GM19043 (cell line): ENCODE data around the gene EPHX1.
"Not testable (repeated sequence)": the region's sequence is repeated elsewhere in the genome, so short reads cannot be mapped to it uniquely, and the experiment has no call there.

Source experiments
- ATAC-seq: cut with Tn5 transposase; IDR thresholded peaks from one replicate; pipeline ENCODE4 v1.9.1; 2021; ENCODE audit warnings: low read depth; ENCODE audit not compliant: unreplicated experiment

Gene EPHX1

GRCh38 chr1:225815526-225816178 is 5.7 kb downstream of the EPHX1 start:
- ATAC-seq, result no peak

- no peak for ATAC-seq
Measured at GRCh38 chr1:225816643-225817538, 7.0 kb downstream of the EPHX1 start.

DNA sequence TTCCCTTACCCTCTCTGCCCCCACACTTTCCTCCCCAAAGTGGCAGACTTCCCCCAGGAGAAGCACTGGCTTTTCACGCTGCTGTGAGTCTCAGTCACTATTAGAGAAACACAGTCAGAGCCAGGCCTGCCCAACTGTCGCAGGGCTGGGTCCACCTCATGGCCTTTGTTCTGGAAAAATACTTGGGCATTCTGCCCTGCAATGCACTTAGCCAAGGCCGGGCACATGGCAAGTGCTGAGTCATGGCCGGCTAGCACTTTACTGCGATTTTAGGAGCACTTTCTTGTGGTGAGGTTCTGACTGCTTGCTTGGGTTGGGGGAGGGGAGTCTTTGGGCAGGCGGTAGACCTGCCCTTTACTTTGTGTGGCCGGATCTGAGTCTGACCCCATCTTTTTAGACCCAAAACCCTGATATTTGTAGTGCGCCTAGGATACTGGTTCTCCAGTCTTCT is 7.7 kb downstream of the EPHX1 start:
- no peak for ATAC-seq

DNA sequence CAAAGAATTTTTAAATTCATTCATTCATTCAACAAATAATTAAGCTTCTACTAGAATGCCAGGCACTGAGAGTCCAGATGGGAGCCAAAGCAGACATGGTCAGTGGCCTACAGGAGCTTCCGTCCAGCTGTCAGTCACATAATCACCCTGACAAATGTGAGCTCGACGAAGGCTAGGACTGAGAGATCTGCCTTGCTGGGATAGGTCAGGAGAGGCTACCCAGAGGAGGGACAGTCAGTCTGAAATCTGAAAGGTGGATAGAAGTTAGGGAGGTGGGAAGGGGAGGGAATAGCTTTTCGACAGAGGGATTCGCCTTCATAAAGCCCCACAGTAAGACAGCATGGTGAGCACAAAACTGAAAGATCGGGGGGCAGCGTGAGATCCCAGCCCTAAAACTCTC is 8.3 kb downstream of the EPHX1 start:
- ATAC-seq, result no peak

DNA sequence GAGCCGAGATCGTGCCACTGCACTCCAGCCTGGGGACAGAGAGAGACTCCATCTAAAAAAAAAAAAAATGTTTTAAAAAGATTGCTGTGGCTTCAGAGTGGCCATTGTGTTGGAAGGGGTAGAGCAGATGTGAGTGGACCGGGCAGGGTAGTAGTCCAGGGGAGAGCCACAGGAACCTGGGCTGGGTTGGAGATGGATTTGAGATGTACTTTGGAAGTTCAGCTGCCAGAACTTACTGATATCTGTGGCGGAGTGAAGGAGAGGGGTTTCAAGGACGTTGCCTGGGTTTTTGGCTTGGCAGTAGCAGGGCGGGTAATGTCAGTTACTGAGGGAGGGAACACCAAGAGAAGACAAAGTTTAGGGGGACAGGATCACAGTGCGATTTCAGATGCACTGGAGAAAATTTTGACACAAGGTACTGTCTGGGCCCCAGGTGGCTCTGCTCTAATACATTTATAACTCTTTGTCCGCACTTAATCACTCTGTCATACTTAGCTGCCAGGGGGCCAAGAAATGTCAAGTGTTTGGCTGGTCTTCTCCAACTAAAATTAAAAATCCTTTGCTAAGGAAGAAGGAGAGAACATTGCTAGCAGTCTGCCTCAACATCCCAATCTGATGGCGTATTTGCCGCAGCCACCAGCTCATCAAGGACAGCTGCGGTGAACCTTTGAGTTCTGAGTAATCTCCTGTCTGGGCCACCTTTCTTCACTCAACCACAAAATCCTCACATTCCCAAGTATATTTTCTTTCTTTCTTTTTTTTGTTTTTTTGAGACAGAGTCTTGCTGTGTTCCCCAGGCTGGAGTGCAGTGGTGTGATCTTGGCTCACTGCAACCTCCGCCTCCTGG is 9.6 kb downstream of the EPHX1 start:
- ATAC-seq, result no peak

DNA sequence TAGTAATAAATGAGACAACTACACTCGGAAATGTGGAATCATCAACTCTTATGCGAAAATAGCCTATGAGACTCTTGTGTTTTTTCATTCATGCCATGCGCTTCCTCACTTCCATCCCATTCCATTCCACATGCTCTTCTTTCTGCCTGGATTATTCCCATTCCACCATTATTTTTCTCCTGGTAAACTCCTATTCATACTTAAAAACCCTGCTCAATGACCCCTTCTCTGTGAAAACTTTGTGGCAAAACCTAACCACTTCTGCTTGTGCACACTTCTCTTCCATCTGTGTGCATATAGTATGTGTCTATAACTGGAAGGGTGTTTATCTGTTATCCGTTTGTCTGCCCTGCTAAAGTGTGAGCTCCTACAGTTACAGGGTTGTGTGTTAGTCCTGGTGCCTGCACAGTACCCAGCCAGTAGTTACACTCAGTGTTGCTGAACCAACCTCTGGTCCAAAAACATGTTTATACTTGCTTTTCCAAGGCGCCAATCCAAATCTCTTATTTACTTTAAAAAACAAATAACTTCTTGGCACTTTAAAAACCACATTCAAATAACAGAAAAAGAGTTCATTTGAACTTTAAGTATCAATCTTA is 10.7 kb downstream of the EPHX1 start:
- no peak for ATAC-seq

DNA sequence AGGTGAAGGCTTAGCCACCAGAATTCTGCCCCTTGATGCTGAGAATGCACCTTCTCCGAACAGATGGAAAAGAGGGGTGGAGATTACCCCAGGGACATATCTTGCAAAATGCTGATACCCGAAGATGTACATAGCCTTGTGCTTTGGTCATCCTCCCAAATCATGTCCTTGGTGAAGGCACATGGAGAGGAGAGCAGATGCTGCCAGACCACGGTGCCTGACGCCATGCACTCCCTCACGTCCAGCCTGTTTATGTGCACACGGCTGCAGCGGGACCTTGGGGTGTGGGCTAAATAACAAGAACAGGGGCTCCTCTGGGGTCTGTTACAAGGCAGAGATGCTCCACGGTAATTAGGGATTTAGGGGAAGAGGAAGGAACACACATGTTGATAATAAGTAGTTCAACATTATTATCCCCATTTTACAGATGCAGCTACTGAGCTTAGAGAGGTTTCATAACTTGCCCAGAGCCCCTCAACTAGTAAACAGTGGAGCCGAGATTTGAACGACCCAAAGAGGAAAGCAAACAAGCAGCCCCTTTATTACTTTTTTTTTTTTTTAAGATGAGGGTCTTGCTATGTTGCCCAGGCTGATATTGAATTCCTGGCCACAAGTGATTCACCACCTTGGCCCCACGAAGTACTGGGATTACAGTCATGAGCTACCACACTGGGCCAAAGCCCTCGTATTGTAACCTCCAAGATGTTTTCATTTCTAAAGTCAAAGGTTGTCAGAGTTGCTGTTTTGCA is 12.9 kb downstream of the EPHX1 start:
- no peak for ATAC-seq

GRCh38 chr1:225823811-225824261 is 13.9 kb downstream of the EPHX1 start:
- no peak for ATAC-seq

GRCh38 chr1:225824533-225824941 is 14.6 kb downstream of the EPHX1 start:
- no peak for ATAC-seq

GRCh38 chr1:225825078-225825477 is 15.2 kb downstream of the EPHX1 start:
- no peak for ATAC-seq

DNA sequence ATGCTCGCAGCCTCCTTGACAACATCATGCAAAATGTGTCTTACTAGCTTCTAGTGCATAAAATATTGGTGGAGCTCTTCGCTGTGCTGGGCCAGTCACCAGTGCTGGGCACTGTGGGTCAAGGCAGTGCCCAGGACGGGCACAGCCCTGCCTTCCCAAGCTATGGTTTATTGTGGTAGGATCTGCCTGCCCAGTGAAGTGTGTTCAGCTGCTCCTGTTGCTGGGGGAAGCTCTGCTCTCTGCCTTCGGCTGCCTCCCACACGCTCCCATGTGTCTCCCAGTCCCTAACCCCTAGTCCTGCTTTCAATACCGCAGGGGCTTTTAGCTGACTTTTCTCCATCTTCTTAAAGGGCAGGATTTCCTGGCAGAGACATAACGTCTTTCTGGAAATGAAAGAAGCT is 15.7 kb downstream of the EPHX1 start:
- ATAC-seq, result no peak

- no peak for ATAC-seq
Measured at GRCh38 chr1:225827076-225827475, 17.2 kb downstream of the EPHX1 start.

DNA sequence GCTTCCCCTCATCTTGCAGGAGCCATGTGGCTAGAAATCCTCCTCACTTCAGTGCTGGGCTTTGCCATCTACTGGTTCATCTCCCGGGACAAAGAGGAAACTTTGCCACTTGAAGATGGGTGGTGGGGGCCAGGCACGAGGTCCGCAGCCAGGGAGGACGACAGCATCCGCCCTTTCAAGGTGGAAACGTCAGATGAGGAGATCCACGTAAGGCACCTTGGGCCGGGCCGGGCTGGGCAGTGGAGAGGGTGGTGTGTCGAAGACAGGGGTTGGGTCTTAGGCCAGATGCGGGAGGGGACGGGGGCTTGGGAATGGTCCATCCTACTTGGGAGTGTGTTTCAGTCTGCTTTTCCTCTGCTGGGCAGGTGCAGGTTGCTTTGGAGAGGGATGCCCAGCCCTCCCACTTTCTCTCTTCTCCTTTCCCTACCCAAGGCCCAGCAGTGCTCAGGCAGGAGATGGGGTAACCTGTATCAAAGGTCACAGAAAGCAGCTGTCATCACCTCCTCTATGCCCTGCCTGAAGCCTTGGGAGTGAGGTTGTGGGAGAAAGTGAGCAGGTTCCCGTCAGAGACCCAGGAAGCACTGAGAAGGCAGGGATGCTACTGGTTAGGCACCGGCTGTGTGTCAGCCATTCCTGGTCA is 18.9 kb downstream of the EPHX1 start:
- ATAC-seq, result no peak

GRCh38 chr1:225830841-225831240 is 20.9 kb downstream of the EPHX1 start:
- ATAC-seq, result no peak

DNA sequence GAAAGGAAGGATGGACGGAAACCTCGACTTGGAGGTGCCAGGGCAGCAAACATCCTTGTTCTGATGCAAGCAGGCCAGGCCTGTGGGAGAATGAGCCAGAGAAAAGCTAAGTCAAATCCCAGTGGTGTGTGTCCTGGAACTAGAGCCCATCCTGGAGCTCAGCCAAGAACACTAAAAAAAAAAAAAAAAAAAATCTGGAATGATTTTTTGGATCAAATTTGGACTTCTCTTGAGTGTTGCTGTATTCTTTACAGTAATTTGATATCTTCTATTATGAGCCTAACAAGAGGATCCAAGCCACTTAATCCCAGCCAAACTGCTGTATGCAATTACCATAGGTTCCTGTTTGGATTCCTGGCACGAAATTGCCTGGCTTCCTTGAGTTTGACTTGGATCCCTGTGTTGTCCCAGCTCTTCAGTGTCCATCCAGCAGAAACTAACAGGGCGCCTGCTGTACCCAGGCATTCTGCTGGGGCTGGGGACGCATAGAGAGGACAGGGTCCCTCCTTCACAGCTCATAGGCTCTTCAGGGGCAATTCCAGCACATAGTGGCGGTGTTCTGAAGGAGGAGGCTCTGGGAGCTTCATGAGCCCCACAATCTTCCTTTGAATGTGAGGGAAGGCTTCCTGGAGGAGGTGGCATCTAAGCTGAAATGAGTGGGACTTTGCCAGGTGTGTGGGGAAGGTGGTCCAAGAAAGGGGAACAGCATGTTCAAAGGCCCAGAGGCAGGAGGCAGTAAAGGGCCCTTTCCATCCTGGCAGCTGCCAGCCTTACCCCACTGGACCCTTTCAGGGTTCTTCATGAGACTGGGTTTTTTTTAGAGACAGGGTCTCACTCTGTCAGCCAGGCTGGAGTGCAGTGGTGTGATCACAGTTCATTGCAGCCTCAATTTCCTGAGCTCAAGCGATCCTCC is 24.7 kb downstream of the EPHX1 start:
- ATAC-seq, result no peak

DNA sequence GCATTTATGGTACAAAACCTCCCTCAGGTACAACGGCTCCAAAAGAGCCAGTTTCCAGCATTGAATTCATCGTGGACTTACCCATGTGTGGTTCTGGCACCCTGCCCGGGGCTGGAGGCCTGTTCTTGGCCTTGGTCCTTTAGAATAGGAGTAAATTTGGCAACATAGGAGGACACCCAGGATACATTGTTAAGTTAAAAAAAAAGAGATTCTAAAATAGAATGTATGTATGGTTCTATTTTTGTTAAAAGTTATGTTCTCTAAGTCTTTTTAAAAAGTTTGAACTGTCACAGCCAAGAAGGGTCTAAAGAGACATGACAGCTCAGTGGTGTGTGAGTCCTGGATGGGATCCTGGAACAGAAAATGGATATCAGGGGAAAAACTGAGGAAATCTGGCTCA is 25.9 kb downstream of the EPHX1 start:
- ATAC-seq, result no peak

- not testable (repeated sequence) for ATAC-seq
Measured at GRCh38 chr1:225836296-225836695, 26.4 kb downstream of the EPHX1 start.

DNA sequence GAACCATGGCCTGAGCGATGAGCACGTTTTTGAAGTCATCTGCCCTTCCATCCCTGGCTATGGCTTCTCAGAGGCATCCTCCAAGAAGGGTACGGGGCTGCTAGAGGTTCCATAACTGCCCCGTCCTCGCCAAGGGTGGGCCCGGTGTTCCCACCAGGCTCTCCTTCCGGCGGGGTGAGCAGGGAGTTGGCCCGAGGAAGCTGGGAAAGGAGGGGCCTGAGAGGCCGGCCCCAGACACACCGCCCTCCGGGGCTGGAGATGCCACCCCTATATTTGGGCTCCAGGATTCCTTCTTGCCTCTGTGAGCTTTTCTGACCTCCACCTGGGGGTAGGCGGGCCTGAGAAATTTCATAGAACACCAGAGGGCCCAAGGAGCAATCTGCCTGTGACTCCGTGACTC is 28.9 kb downstream of the EPHX1 start:
- ATAC-seq, result no peak
